HepG2 (cell line): ENCODE measurements around the gene SP3. TPM values are rescaled to one million over a fixed set of nuclear protein-coding genes. Genes with fewer than 3 reads are reported as not detected.

Experiments used
- AKAP8 ChIP-seq: sonication (generic); formaldehyde crosslinking; IDR thresholded peaks from 2 replicates; pipeline ENCODE4 v1.5.1; 2020; ENCODE audit warnings: mild to moderate bottlenecking, missing genetic modification reagents
- CC2D1A ChIP-seq: sonication (generic); formaldehyde crosslinking; IDR thresholded peaks from 2 replicates; pipeline ENCODE4 v1.8.1; 2023; ENCODE audit warnings: mild to moderate bottlenecking, missing genetic modification reagents
- GLMP ChIP-seq: sonication (generic); formaldehyde crosslinking; IDR thresholded peaks from 2 replicates; pipeline ENCODE4 v1.9.0; 2021; ENCODE audit warnings: missing genetic modification reagents, mild to moderate bottlenecking, borderline replicate concordance
- GTF2F1 ChIP-seq: fragments of 150-350 bp; IDR thresholded peaks from 2 replicates; pipeline ENCODE4 v1.6.1; 2014; ENCODE audit warnings: low read length
- KLF9 ChIP-seq: IDR thresholded peaks from 2 replicates; pipeline ENCODE4 v1.6.1; 2016; ENCODE audit warnings: low read depth
- MAFG ChIP-seq: sonication (generic); formaldehyde crosslinking; IDR thresholded peaks from 2 replicates; pipeline ENCODE4 v1.5.1; 2020; ENCODE audit warnings: mild to moderate bottlenecking, missing genetic modification reagents
- NRL ChIP-seq: sonication (generic); formaldehyde crosslinking; IDR thresholded peaks from 2 replicates; pipeline ENCODE4 v1.5.0; 2020; ENCODE audit warnings: missing genetic modification reagents, mild to moderate bottlenecking, moderate library complexity, borderline replicate concordance
- PCBP1 ChIP-seq: fragments of 200-400 bp; formaldehyde crosslinking; IDR thresholded peaks from 2 replicates; pipeline ENCODE4 v1.6.1; 2017; ENCODE audit warnings: mild to moderate bottlenecking, low read depth, low read length, borderline replicate concordance
- STAG1 ChIP-seq: sonication (generic); formaldehyde crosslinking; IDR thresholded peaks from 2 replicates; pipeline ENCODE4 v1.4.0; 2020; ENCODE audit warnings: missing genetic modification reagents
- TMF1 ChIP-seq: sonication (generic); formaldehyde crosslinking; IDR thresholded peaks from 2 replicates; pipeline ENCODE4 v1.8.1; 2022; ENCODE audit warnings: low read depth, missing genetic modification reagents
- TOPORS ChIP-seq: sonication (generic); formaldehyde crosslinking; IDR thresholded peaks from 2 replicates; pipeline ENCODE4 v1.8.0; 2023; ENCODE audit warnings: mild to moderate bottlenecking, missing genetic modification reagents
- TSC22D2 ChIP-seq: sonication (generic); formaldehyde crosslinking; IDR thresholded peaks from 2 replicates; pipeline ENCODE4 v1.5.1; 2020; ENCODE audit warnings: missing genetic modification reagents, mild to moderate bottlenecking, borderline replicate concordance
- ZNF337 ChIP-seq: sonication (generic); formaldehyde crosslinking; IDR thresholded peaks from 2 replicates; pipeline ENCODE4 v1.5.1; 2020; ENCODE audit warnings: missing genetic modification reagents, low read depth, mild to moderate bottlenecking, borderline replicate concordance
- ZNF446 ChIP-seq: sonication (generic); formaldehyde crosslinking; IDR thresholded peaks from 2 replicates; pipeline ENCODE4 v1.5.0; 2020; ENCODE audit warnings: mild to moderate bottlenecking, missing genetic modification reagents
- ZNF598 ChIP-seq: sonication (generic); formaldehyde crosslinking; IDR thresholded peaks from 2 replicates; pipeline ENCODE4 v1.5.1; 2020; ENCODE audit warnings: mild to moderate bottlenecking, missing genetic modification reagents, borderline replicate concordance
- ZNF619 ChIP-seq: sonication (generic); formaldehyde crosslinking; IDR thresholded peaks from 2 replicates; pipeline ENCODE4 v1.4.0; 2020; ENCODE audit warnings: mild to moderate bottlenecking, missing genetic modification reagents
- ZNF670 ChIP-seq: sonication (generic); formaldehyde crosslinking; IDR thresholded peaks from 2 replicates; pipeline ENCODE4 v1.8.0; 2022; ENCODE audit warnings: mild to moderate bottlenecking, missing genetic modification reagents, borderline replicate concordance
- ZNF773 ChIP-seq: sonication (generic); formaldehyde crosslinking; IDR thresholded peaks from 2 replicates; pipeline ENCODE4 v1.4.0; 2020; ENCODE audit warnings: missing genetic modification reagents, borderline replicate concordance
- ZSCAN20 ChIP-seq: sonication (generic); formaldehyde crosslinking; IDR thresholded peaks from 2 replicates; pipeline ENCODE4 v1.4.0; 2020; ENCODE audit warnings: missing genetic modification reagents, mild to moderate bottlenecking, borderline replicate concordance
- polyA plus RNA-seq, 8 experiments: library from polyadenylated mRNA; depleted of rRNA in 3 of 8; stranded (reverse) in 7 of 8; unstranded in 1 of 8; fragments of >200 nt; fragmentation: Illumina TruSeq in 4 of 8; extraction: Trizol in 4 of 8; gene quantifications; 2 replicates each; pipeline versions ENCODE4 v1.2.1 to v1.2.3, GENCODE V29; 2011 to 2016; ENCODE audit warnings: low read depth in 4 of 8, missing spikeins in 1 of 8, mixed read lengths in 1 of 8; ENCODE audit not compliant: insufficient read depth in 1 of 8
- total RNA-seq, 5 experiments: library from RNA; depleted of rRNA; stranded (reverse); fragments of >200 nt; fragmentation: Illumina TruSeq; extraction: Trizol; gene quantifications; 2 replicates each; pipeline ENCODE4 v1.2.3, GENCODE V29; 2016; ENCODE audit warnings: low read depth in 1 of 5
- TF ChIP-seq, protein P1 (sequence below): sonication (generic); formaldehyde crosslinking; conservative IDR thresholded peaks from 2 replicates; pipeline ENCODE4 v1.4.0; 2020; ENCODE audit warnings: mild to moderate bottlenecking, missing genetic modification reagents, moderate library complexity
- TF ChIP-seq, protein P2 (sequence below): sonication (generic); formaldehyde crosslinking; conservative IDR thresholded peaks from 2 replicates; pipeline ENCODE4 v1.8.0; 2022; ENCODE audit warnings: low read depth, missing genetic modification reagents
- TF ChIP-seq, protein P3 (sequence below): IDR thresholded peaks from 2 replicates; pipeline ENCODE4 v1.6.1; 2018; ENCODE audit warnings: missing genetic modification reagents

Gene SP3
- total and polyA plus RNA-seq, 2 of the 13 experiments (the other 11 are each of a cell fraction or from before 2014, with no cell fraction given) = 57.3 to 132 TPM

DNA sequence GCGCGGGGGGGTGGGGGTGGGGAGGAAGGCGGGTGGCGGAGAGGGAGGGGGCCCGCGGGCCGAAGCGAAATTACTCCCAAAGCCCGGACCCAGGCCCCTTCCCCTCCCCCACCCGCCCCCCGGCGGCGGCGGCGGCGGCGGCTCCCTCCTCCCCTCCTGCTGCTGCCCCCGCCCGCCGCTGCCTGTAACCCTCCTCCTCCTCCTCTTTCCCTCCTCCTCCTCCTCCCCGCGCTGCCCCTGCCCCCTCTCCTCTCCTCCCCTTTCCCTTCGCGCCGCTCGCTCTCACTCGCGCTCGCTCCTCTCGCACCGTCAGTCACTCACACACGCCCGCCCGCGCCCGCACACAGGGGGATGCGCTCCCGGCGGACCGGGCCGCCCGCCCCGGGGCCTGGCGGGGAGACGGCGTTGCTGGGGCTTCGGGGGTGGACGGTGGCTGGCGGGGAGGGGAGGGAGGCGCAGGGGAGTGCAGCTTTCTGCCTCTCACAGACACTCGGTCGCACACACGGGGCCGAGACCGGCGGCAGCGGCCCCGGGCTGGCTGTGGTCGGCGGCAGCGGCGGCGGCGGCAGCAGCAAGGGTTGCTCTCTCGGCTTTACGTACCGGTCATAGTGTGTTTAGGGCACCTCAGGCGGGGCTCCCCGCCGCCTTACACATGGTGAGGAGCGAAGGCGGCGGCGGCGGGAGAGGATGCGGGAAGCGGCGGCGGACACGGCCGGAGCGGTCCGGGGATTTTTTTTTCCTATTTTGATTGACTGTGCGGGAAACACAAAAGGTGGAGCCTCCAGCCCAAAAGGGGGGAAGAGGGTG, 405 bp downstream of the SP3 start (continued):
- TF ChIP-seq, protein P1, sequence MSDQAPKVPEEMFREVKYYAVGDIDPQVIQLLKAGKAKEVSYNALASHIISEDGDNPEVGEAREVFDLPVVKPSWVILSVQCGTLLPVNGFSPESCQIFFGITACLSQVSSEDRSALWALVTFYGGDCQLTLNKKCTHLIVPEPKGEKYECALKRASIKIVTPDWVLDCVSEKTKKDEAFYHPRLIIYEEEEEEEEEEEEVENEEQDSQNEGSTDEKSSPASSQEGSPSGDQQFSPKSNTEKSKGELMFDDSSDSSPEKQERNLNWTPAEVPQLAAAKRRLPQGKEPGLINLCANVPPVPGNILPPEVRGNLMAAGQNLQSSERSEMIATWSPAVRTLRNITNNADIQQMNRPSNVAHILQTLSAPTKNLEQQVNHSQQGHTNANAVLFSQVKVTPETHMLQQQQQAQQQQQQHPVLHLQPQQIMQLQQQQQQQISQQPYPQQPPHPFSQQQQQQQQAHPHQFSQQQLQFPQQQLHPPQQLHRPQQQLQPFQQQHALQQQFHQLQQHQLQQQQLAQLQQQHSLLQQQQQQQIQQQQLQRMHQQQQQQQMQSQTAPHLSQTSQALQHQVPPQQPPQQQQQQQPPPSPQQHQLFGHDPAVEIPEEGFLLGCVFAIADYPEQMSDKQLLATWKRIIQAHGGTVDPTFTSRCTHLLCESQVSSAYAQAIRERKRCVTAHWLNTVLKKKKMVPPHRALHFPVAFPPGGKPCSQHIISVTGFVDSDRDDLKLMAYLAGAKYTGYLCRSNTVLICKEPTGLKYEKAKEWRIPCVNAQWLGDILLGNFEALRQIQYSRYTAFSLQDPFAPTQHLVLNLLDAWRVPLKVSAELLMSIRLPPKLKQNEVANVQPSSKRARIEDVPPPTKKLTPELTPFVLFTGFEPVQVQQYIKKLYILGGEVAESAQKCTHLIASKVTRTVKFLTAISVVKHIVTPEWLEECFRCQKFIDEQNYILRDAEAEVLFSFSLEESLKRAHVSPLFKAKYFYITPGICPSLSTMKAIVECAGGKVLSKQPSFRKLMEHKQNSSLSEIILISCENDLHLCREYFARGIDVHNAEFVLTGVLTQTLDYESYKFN = no peak
- TF ChIP-seq PCBP1 = 0 out of 2 replicates have a peak, but pooled peaks have one; percentile 21
- no peak for TF ChIP-seq NRL (CRISPR knock-in tag)
- TF ChIP-seq ZSCAN20 (CRISPR knock-in tag) = no peak
- TF ChIP-seq CC2D1A (CRISPR knock-in tag) = no peak
- no peak for TF ChIP-seq MAFG
- no peak for TF ChIP-seq GLMP (CRISPR knock-in tag)
- TF ChIP-seq TOPORS = 0 out of 2 replicates have a peak, but pooled peaks have one; percentile 18
- TF ChIP-seq KLF9 (CRISPR knock-in tag) = no peak
- peak; percentile 20; the same call in 1 of the 2 replicates for TF ChIP-seq ZNF446 (CRISPR knock-in tag)
- TF ChIP-seq ZNF598 (CRISPR knock-in tag) = no peak
- TF ChIP-seq AKAP8 (CRISPR knock-in tag) = no peak
- no peak for TF ChIP-seq ZNF773 (CRISPR knock-in tag)
- TF ChIP-seq, protein P2, sequence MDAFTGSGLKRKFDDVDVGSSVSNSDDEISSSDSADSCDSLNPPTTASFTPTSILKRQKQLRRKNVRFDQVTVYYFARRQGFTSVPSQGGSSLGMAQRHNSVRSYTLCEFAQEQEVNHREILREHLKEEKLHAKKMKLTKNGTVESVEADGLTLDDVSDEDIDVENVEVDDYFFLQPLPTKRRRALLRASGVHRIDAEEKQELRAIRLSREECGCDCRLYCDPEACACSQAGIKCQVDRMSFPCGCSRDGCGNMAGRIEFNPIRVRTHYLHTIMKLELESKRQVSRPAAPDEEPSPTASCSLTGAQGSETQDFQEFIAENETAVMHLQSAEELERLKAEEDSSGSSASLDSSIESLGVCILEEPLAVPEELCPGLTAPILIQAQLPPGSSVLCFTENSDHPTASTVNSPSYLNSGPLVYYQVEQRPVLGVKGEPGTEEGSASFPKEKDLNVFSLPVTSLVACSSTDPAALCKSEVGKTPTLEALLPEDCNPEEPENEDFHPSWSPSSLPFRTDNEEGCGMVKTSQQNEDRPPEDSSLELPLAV = peak; percentile 87; the same call in 1 of the 2 replicates
- TF ChIP-seq, protein P3, sequence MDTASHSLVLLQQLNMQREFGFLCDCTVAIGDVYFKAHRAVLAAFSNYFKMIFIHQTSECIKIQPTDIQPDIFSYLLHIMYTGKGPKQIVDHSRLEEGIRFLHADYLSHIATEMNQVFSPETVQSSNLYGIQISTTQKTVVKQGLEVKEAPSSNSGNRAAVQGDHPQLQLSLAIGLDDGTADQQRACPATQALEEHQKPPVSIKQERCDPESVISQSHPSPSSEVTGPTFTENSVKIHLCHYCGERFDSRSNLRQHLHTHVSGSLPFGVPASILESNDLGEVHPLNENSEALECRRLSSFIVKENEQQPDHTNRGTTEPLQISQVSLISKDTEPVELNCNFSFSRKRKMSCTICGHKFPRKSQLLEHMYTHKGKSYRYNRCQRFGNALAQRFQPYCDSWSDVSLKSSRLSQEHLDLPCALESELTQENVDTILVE = no peak
- TF ChIP-seq ZNF337 (CRISPR knock-in tag) = 0 out of 2 replicates have a peak, but pooled peaks have one; percentile 38
- TF ChIP-seq ZNF670 (CRISPR knock-in tag) = no peak
- TF ChIP-seq GTF2F1 = no peak
- TF ChIP-seq STAG1 = no peak
- no peak for TF ChIP-seq ZNF619
- TF ChIP-seq TMF1 (CRISPR knock-in tag) = no peak
- TF ChIP-seq TSC22D2 (CRISPR knock-in tag) = no peak
